Measurements from ENCODE around the gene AKIRIN1. TPM values are rescaled to one million over a fixed set of nuclear protein-coding genes. Genes with fewer than 3 reads are reported as not detected.
"Not testable (repeated sequence)": the region's sequence is repeated elsewhere in the genome, so short reads cannot be mapped to it uniquely, and the experiment has no call there.

AKIRIN1 gene
- polyA plus RNA-seq, 1 donor from 2014 or later: 75.8 TPM

- H3K4me1 Mint-ChIP-seq, H3K4me3 Mint-ChIP-seq, H3K27ac Mint-ChIP-seq, H3K27me3 Mint-ChIP-seq, H3K36me3 Mint-ChIP-seq, H3K9me3 Mint-ChIP-seq: not testable (repeated sequence)
These were observed 11.7 kb upstream of the AKIRIN1 start for GRCh38 chr1:38979380-38979779.

GRCh38 chr1:38989979-38990378 lies 1.1 kb upstream of the AKIRIN1 start:
- Mint-ChIP-seq H3K27me3 (peaks cover 4% of the 10 kb centered on the region), H3K4me3 (peak overlapping the region; percentile 83 to 95 (median 85)), H3K36me3 (peaks cover 3% of the 10 kb centered on the region), H3K9me3 (no peaks in the 10 kb centered on the region), H3K4me1 (peaks cover 17 to 23% (median 22%) of the 10 kb centered on the region in 3 donors), H3K27ac (peak overlapping the region; percentile 88 to 94 (median 89))

GRCh38 chr1:38990386-38990737 lies 714 bp upstream of the AKIRIN1 start:
- Mint-ChIP-seq H3K27ac (peak overlapping the region; percentile 88 to 94 (median 89)), H3K36me3 (peaks cover 3% of the 10 kb centered on the region), H3K9me3 (no peaks in the 10 kb centered on the region), H3K27me3 (peaks cover 3% of the 10 kb centered on the region), H3K4me1 (peaks cover 19 to 26% (median 25%) of the 10 kb centered on the region in 3 donors), H3K4me3 (peak overlapping the region; percentile 83 to 95 (median 85))

- peaks cover 27 to 33% (median 31%) of the 10 kb centered on the region in 3 donors for H3K4me1 Mint-ChIP-seq
- peak overlapping the region; percentile 71 to 79 (median 76) for H3K27ac Mint-ChIP-seq
- H3K36me3 Mint-ChIP-seq: peaks cover 3% of the 10 kb centered on the region
- peak overlapping the region; percentile 83 to 95 (median 89) for H3K4me3 Mint-ChIP-seq
- no peaks in the 10 kb centered on the region for H3K9me3 Mint-ChIP-seq
- no peaks in the 10 kb centered on the region for H3K27me3 Mint-ChIP-seq
These were observed 749 bp downstream of the AKIRIN1 start for GRCh38 chr1:38991638-38992411.

- H3K36me3 Mint-ChIP-seq: peaks cover 3% of the 10 kb centered on the region
- H3K4me3 Mint-ChIP-seq: peak overlapping the region; percentile 83 to 95 (median 89)
- peak overlapping the region; percentile 71 to 79 (median 76) for H3K27ac Mint-ChIP-seq
- H3K27me3 Mint-ChIP-seq: no peaks in the 10 kb centered on the region
- peaks cover 27 to 40% (median 36%) of the 10 kb centered on the region in 3 donors for H3K4me1 Mint-ChIP-seq
- H3K9me3 Mint-ChIP-seq: no peaks in the 10 kb centered on the region
These were observed 1.5 kb downstream of the AKIRIN1 start for GRCh38 chr1:38992412-38993111.

- H3K27ac Mint-ChIP-seq: no peak overlapping the region
- H3K4me1 Mint-ChIP-seq: peaks cover 29 to 50% (median 36%) of the 10 kb centered on the region in 3 donors
These were observed 3.1 kb downstream of the AKIRIN1 start for GRCh38 chr1:38994196-38994595.

GRCh38 chr1:38997034-38997900 lies 6.2 kb downstream of the AKIRIN1 start:
- Mint-ChIP-seq H3K4me1 (peaks cover 25 to 41% (median 29%) of the 10 kb centered on the region in 3 donors), H3K27me3 (no peaks in the 10 kb centered on the region), H3K36me3 (peaks cover 3% of the 10 kb centered on the region), H3K4me3 (peak overlapping the region in 2 of 4 donors; percentile 60 to 68), H3K27ac (peak overlapping the region; percentile 53 to 89 (median 80)), H3K9me3 (no peaks in the 10 kb centered on the region)

More at GRCh38 chr1:38994196-38994595, 3.1 kb downstream of the AKIRIN1 start:
- Mint-ChIP-seq H3K36me3 (peaks cover 3% of the 10 kb centered on the region), H3K4me3 (peak overlapping the region in 1 of 4 donors; percentile 30), H3K27me3 (no peaks in the 10 kb centered on the region), H3K9me3 (no peaks in the 10 kb centered on the region)

GRCh38 chr1:38997901-38998190 lies 6.8 kb downstream of the AKIRIN1 start:
- Mint-ChIP-seq H3K4me3 (peak overlapping the region in 1 of 4 donors; percentile 60), H3K36me3 (peaks cover 2% of the 10 kb centered on the region), H3K27me3 (no peaks in the 10 kb centered on the region), H3K9me3 (no peaks in the 10 kb centered on the region), H3K4me1 (peaks cover 20 to 35% (median 24%) of the 10 kb centered on the region in 3 donors), H3K27ac (peak overlapping the region in 2 of 3 donors; percentile 63 to 80)

GRCh38 chr1:39001516-39002421 lies 10.7 kb downstream of the AKIRIN1 start:
- no peaks in the 10 kb centered on the region for H3K36me3 Mint-ChIP-seq
- peaks cover 5 to 18% (median 7%) of the 10 kb centered on the region in 3 donors for H3K4me1 Mint-ChIP-seq

GRCh38 chr1:39003281-39003680 lies 12.2 kb downstream of the AKIRIN1 start:
- Mint-ChIP-seq H3K9me3 (no peaks in the 10 kb centered on the region), H3K4me1 (peaks cover 0 to 5% (median 5%) of the 10 kb centered on the region in 3 donors), H3K36me3 (no peaks in the 10 kb centered on the region), H3K27me3 (no peaks in the 10 kb centered on the region), H3K27ac (peak overlapping the region in 2 of 3 donors; percentile 4 to 71), H3K4me3 (no peak overlapping the region)

More at GRCh38 chr1:39001516-39002421, 10.7 kb downstream of the AKIRIN1 start:
- H3K9me3 Mint-ChIP-seq: no peaks in the 10 kb centered on the region
- H3K27ac Mint-ChIP-seq: peak overlapping the region in 1 of 3 donors; percentile 17
- no peak overlapping the region for H3K4me3 Mint-ChIP-seq
- no peaks in the 10 kb centered on the region for H3K27me3 Mint-ChIP-seq

GRCh38 chr1:39003794-39004193 lies 12.7 kb downstream of the AKIRIN1 start:
- Mint-ChIP-seq H3K9me3 (no peaks in the 10 kb centered on the region), H3K36me3 (no peaks in the 10 kb centered on the region), H3K4me1 (peaks cover 0 to 5% (median 5%) of the 10 kb centered on the region in 3 donors), H3K4me3 (peak overlapping the region in 1 of 4 donors; percentile 37), H3K27ac (no peak overlapping the region), H3K27me3 (no peaks in the 10 kb centered on the region)

GRCh38 chr1:39006287-39006686 lies 15.2 kb downstream of the AKIRIN1 start:
- Mint-ChIP-seq H3K36me3 (peaks cover 1% of the 10 kb centered on the region), H3K27me3 (no peaks in the 10 kb centered on the region), H3K4me3 (no peak overlapping the region), H3K9me3 (no peaks in the 10 kb centered on the region), H3K4me1 (peaks cover 0 to 2% (median 0%) of the 10 kb centered on the region in 3 donors), H3K27ac (no peak overlapping the region)

GRCh38 chr1:39006726-39007645 lies 15.9 kb downstream of the AKIRIN1 start:
- Mint-ChIP-seq H3K4me1 (peaks cover 0 to 2% (median 0%) of the 10 kb centered on the region in 3 donors), H3K4me3 (no peak overlapping the region), H3K36me3 (peaks cover 3% of the 10 kb centered on the region), H3K27me3 (no peaks in the 10 kb centered on the region), H3K9me3 (no peaks in the 10 kb centered on the region), H3K27ac (no peak overlapping the region)
